ENCODE results near the gene CACNA1B. TPM values are rescaled to one million over a fixed set of nuclear protein-coding genes. Genes with fewer than 3 reads are reported as not detected.

The CACNA1B gene
- total and polyA plus RNA-seq, 7 experiments from 2014 or later = 0.07 TPM; not detected in 6

GRCh38 chr9:138094028-138094427, 216.4 kb downstream of the CACNA1B start:
- DNase-seq (no peak), ATAC-seq (no peak)
- Mint-ChIP-seq H3K4me3 (no peak overlapping the region), H3K36me3 (no peaks in the 10 kb centered on the region), H3K9me3 (no peaks in the 10 kb centered on the region), H3K27me3 (peaks cover 0 to 10% (median 0%) of the 10 kb centered on the region in 5 donors), H3K4me1 (no peaks in the 10 kb centered on the region), H3K27ac (no peak overlapping the region)
- Histone ChIP-seq H3K36me3 (ENCODE audit: control insufficient read depth in 2 of 3, insufficient read depth in 3 of 3, low read length in 3 of 3) (no peaks in the 10 kb centered on the region), H3K9me3 (ENCODE audit: control insufficient read depth in 2 of 3, low read length in 3 of 3) (no peaks in the 10 kb centered on the region), H3K27ac (ENCODE audit: low read depth, low read length) (no peak overlapping the region), H3K27me3 (ENCODE audit: control insufficient read depth in 2 of 2, insufficient read depth in 2 of 2, low read length in 2 of 2) (no peaks in the 10 kb centered on the region), H3K4me3 (ENCODE audit: low read length) (no peak overlapping the region), H3K4me1 (ENCODE audit: control insufficient read depth in 2 of 2, insufficient read depth in 2 of 2, low read length in 2 of 2) (no peaks in the 10 kb centered on the region)
- CTCF ChIA-PET = no interaction called here
- intact Hi-C loops (cut with micrococcal nuclease) = no loop called here
- POLR2A ChIA-PET = no interaction called here

DNA sequence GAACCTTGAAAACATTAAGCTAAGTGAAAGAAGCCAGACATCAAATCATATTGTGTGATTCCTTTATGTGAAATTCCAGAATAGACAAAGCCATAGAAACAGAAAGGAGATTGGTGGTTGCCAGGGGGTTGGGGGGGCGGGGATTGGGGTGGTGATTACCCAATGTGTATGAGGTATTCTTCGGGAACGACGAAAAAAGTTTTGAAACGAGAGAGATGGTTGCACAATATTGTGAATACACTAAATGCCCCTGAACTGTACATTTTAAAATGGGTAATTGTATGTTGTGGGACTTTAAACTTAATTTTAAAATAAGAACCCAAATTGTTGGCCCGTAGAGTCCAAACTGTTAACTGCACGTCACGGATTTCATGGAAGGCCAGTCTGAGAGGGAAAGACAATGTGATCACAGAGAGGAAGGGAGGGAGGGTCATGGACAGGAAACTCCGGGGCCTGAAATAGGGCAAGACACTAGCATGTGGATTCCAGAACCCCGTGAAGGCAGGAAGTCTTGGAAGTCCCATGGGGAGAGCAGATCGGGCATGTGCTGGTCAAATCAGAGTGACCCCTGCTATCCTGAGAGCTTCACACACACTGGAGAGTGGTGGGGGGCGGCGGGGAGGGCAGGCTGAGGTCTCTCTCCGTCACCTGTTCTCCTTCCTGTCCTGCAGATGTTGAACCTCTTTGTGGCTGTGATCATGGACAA, 218.4 kb downstream of the CACNA1B start:
- H3K27me3 ChIP-seq (ENCODE audit: control insufficient read depth in 2 of 2, insufficient read depth in 2 of 2, low read length in 2 of 2) = no peaks in the 10 kb centered on the region
- no peaks in the 10 kb centered on the region for H3K9me3 ChIP-seq (ENCODE audit: control insufficient read depth in 2 of 3, low read length in 3 of 3)
- no peaks in the 10 kb centered on the region for H3K36me3 ChIP-seq (ENCODE audit: control insufficient read depth in 2 of 3, insufficient read depth in 3 of 3, low read length in 3 of 3)
- H3K4me1 ChIP-seq (ENCODE audit: control insufficient read depth in 2 of 2, insufficient read depth in 2 of 2, low read length in 2 of 2) = no peaks in the 10 kb centered on the region
- ATAC-seq (no peak), DNase-seq (peak in 1 of 9 donors; percentile 3)
- H3K4me3 ChIP-seq (ENCODE audit: low read length) = no peak overlapping the region
- ChIA-PET POLR2A (no interaction called here), CTCF (no interaction called here)
- Mint-ChIP-seq H3K9me3 (peaks cover 0 to 2% (median 0%) of the 10 kb centered on the region in 11 donors), H3K4me1 (no peaks in the 10 kb centered on the region), H3K36me3 (no peaks in the 10 kb centered on the region), H3K4me3 (no peak overlapping the region), H3K27me3 (peaks cover 0 to 6% (median 0%) of the 10 kb centered on the region in 5 donors), H3K27ac (no peak overlapping the region)
- no peak overlapping the region for H3K27ac ChIP-seq (ENCODE audit: low read depth, low read length)
- intact Hi-C loops (cut with micrococcal nuclease) = no loop called here

GRCh38 chr9:138096519-138096845, 218.9 kb downstream of the CACNA1B start:
- Mint-ChIP-seq H3K9me3 (peaks cover 0 to 2% (median 0%) of the 10 kb centered on the region in 11 donors), H3K4me3 (no peak overlapping the region), H3K4me1 (no peaks in the 10 kb centered on the region), H3K27me3 (peaks cover 0 to 5% (median 0%) of the 10 kb centered on the region in 5 donors), H3K36me3 (no peaks in the 10 kb centered on the region), H3K27ac (no peak overlapping the region)
- no peaks in the 10 kb centered on the region for H3K4me1 ChIP-seq (ENCODE audit: control insufficient read depth in 2 of 2, insufficient read depth in 2 of 2, low read length in 2 of 2)
- ATAC-seq = no peak
- ChIA-PET POLR2A (no interaction called here), CTCF (no interaction called here)
- DNase-seq = no peak
- H3K36me3 ChIP-seq (ENCODE audit: control insufficient read depth in 2 of 3, insufficient read depth in 3 of 3, low read length in 3 of 3) = no peaks in the 10 kb centered on the region
- H3K9me3 ChIP-seq (ENCODE audit: control insufficient read depth in 2 of 3, low read length in 3 of 3) = no peaks in the 10 kb centered on the region
- intact Hi-C loops (cut with micrococcal nuclease) = no loop called here
- no peak overlapping the region for H3K4me3 ChIP-seq (ENCODE audit: low read length)
- H3K27me3 ChIP-seq (ENCODE audit: control insufficient read depth in 2 of 2, insufficient read depth in 2 of 2, low read length in 2 of 2) = no peaks in the 10 kb centered on the region
- no peak overlapping the region for H3K27ac ChIP-seq (ENCODE audit: low read depth, low read length)

- no peaks in the 10 kb centered on the region for H3K4me1 ChIP-seq (ENCODE audit: control insufficient read depth in 2 of 2, insufficient read depth in 2 of 2, low read length in 2 of 2)
- CTCF ChIA-PET = no interaction called here
- Mint-ChIP-seq H3K36me3 (no peaks in the 10 kb centered on the region), H3K27me3 (no peaks in the 10 kb centered on the region), H3K4me1 (no peaks in the 10 kb centered on the region), H3K4me3 (no peak overlapping the region), H3K27ac (no peak overlapping the region), H3K9me3 (peaks cover 0 to 2% (median 0%) of the 10 kb centered on the region in 11 donors)
- no peaks in the 10 kb centered on the region for H3K36me3 ChIP-seq (ENCODE audit: control insufficient read depth in 2 of 3, insufficient read depth in 3 of 3, low read length in 3 of 3)
- no peak overlapping the region for H3K4me3 ChIP-seq (ENCODE audit: low read length)
- H3K9me3 ChIP-seq (ENCODE audit: control insufficient read depth in 2 of 3, low read length in 3 of 3) = no peaks in the 10 kb centered on the region
- ATAC-seq = no peak
- POLR2A ChIA-PET = no interaction called here
- DNase-seq = peak in 1 of 9 donors; percentile 0
- intact Hi-C loops (cut with micrococcal nuclease) = no loop called here
- no peak overlapping the region for H3K27ac ChIP-seq (ENCODE audit: low read depth, low read length)
- H3K27me3 ChIP-seq (ENCODE audit: control insufficient read depth in 2 of 2, insufficient read depth in 2 of 2, low read length in 2 of 2) = no peaks in the 10 kb centered on the region
These were observed 220.0 kb downstream of the CACNA1B start for GRCh38 chr9:138097501-138097991.

DNA sequence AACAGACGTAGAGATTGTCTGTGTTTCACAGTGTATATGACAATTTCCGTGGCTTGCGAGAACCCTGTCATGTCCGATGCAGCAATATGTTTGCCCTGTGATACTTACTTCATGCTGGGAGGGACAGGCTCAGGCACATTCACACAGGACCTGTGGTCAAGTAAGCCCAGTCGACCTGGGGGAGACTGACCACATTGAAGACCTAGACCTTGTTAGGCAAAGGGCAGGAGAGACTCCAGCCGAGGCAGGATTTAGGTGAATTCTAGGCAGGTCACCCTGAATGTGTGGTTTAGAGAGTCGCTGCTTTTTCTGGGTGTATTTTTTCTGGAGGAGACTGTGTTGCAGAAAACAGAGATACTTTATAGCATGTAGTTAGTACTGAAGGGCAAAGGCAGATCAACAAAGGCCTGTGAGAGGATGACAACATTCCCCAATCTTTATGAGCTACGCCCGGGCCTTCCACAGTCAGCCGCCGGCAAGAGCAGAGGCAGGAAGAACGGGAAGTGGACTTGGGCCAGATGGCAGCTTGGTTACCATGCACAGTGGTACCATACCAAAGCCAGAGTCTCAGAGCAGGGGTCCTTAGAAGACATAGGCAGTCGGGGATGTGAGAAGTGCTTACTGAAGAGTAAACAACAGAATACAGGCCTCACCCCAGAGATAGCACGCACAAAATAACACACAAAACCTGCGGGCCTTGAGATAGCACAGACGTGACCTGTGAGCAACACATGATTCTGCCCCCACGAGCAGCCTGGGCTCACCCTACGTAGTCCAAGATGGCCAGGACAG, 220.7 kb downstream of the CACNA1B start:
- Histone ChIP-seq H3K36me3 (ENCODE audit: control insufficient read depth in 2 of 3, insufficient read depth in 3 of 3, low read length in 3 of 3) (no peaks in the 10 kb centered on the region), H3K27me3 (ENCODE audit: control insufficient read depth in 2 of 2, insufficient read depth in 2 of 2, low read length in 2 of 2) (no peaks in the 10 kb centered on the region), H3K4me1 (ENCODE audit: control insufficient read depth in 2 of 2, insufficient read depth in 2 of 2, low read length in 2 of 2) (no peaks in the 10 kb centered on the region), H3K27ac (ENCODE audit: low read depth, low read length) (no peak overlapping the region), H3K4me3 (ENCODE audit: low read length) (no peak overlapping the region), H3K9me3 (ENCODE audit: control insufficient read depth in 2 of 3, low read length in 3 of 3) (no peaks in the 10 kb centered on the region)
- ChIA-PET CTCF (no interaction called here), POLR2A (no interaction called here)
- Mint-ChIP-seq H3K9me3 (peaks cover 0 to 2% (median 0%) of the 10 kb centered on the region in 11 donors), H3K4me3 (no peak overlapping the region), H3K27ac (no peak overlapping the region), H3K27me3 (no peaks in the 10 kb centered on the region), H3K4me1 (no peaks in the 10 kb centered on the region), H3K36me3 (no peaks in the 10 kb centered on the region)
- peak in 1 of 9 donors; percentile 1 for DNase-seq
- intact Hi-C loops (cut with micrococcal nuclease) = no loop called here
- ATAC-seq = no peak

GRCh38 chr9:138098908-138099791, 221.6 kb downstream of the CACNA1B start:
- Mint-ChIP-seq H3K36me3 (no peaks in the 10 kb centered on the region), H3K4me3 (no peak overlapping the region), H3K27me3 (no peaks in the 10 kb centered on the region), H3K4me1 (no peaks in the 10 kb centered on the region), H3K9me3 (peaks cover 0 to 2% (median 0%) of the 10 kb centered on the region in 11 donors), H3K27ac (peak overlapping the region in 1 of 9 donors; percentile 30)
- DNase-seq (peak in 1 of 9 donors; percentile 1), ATAC-seq (no peak)
- intact Hi-C loops (cut with micrococcal nuclease) = no loop called here
- no peaks in the 10 kb centered on the region for H3K4me1 ChIP-seq (ENCODE audit: control insufficient read depth in 2 of 2, insufficient read depth in 2 of 2, low read length in 2 of 2)
- no peaks in the 10 kb centered on the region for H3K36me3 ChIP-seq (ENCODE audit: control insufficient read depth in 2 of 3, insufficient read depth in 3 of 3, low read length in 3 of 3)
- CTCF ChIA-PET = no interaction called here
- POLR2A ChIA-PET = no interaction called here
- H3K27me3 ChIP-seq (ENCODE audit: control insufficient read depth in 2 of 2, insufficient read depth in 2 of 2, low read length in 2 of 2) = no peaks in the 10 kb centered on the region
- H3K9me3 ChIP-seq (ENCODE audit: control insufficient read depth in 2 of 3, low read length in 3 of 3) = no peaks in the 10 kb centered on the region
- H3K27ac ChIP-seq (ENCODE audit: low read depth, low read length) = no peak overlapping the region
- H3K4me3 ChIP-seq (ENCODE audit: low read length) = no peak overlapping the region

Data from naive thymus-derived CD4-positive, alpha-beta T cell (primary cell).